NB4 (cell line): ENCODE data around the gene RCOR3.

ENCODE experiments used
- MAX ChIP-seq: IDR thresholded peaks from 2 replicates; pipeline ENCODE4 v1.6.1; 2011; ENCODE audit warnings: low read depth, low read length
- POLR2A ChIP-seq: IDR thresholded peaks from 2 replicates; pipeline ENCODE4 v1.6.1; 2011; ENCODE audit warnings: mild to moderate bottlenecking; ENCODE audit not compliant: insufficient read length; ENCODE audit errors: extremely low read depth
- TF ChIP-seq, protein P1 (sequence below): IDR thresholded peaks from one replicate; pipeline ENCODE4 v1.5.1; 2012; ENCODE audit warnings: low read depth, low read length

GRCh38 chr1:211336775-211337174, 77.6 kb downstream of the RCOR3 start:
- TF ChIP-seq MAX, result no peak
- TF ChIP-seq, protein P1, sequence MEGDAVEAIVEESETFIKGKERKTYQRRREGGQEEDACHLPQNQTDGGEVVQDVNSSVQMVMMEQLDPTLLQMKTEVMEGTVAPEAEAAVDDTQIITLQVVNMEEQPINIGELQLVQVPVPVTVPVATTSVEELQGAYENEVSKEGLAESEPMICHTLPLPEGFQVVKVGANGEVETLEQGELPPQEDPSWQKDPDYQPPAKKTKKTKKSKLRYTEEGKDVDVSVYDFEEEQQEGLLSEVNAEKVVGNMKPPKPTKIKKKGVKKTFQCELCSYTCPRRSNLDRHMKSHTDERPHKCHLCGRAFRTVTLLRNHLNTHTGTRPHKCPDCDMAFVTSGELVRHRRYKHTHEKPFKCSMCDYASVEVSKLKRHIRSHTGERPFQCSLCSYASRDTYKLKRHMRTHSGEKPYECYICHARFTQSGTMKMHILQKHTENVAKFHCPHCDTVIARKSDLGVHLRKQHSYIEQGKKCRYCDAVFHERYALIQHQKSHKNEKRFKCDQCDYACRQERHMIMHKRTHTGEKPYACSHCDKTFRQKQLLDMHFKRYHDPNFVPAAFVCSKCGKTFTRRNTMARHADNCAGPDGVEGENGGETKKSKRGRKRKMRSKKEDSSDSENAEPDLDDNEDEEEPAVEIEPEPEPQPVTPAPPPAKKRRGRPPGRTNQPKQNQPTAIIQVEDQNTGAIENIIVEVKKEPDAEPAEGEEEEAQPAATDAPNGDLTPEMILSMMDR, result no peak
- TF ChIP-seq POLR2A, result no peak
